Kidney epithelial cell (primary cell): ENCODE results near the gene REST. TPM values are rescaled to one million over a fixed set of nuclear protein-coding genes. Genes with fewer than 3 reads are reported as not detected.

Experiments used
- DNase-seq: peaks from one replicate; pipeline ENCODE4 v3.0.0-alpha.2; 2010; ENCODE audit warnings: low read depth
- H3K27me3 ChIP-seq: 2 replicates; pipeline ENCODE4 v1.6.0; 2011; ENCODE audit warnings: low read length; ENCODE audit not compliant: control insufficient read depth, insufficient read depth
- H3K36me3 ChIP-seq: 2 replicates; pipeline ENCODE4 v1.5.1; 2011; ENCODE audit warnings: low read length; ENCODE audit not compliant: control insufficient read depth, insufficient read depth
- H3K4me3 ChIP-seq: 2 replicates; pipeline ENCODE4 v1.5.1; 2011; ENCODE audit warnings: low read depth, mild to moderate bottlenecking, control low read depth, low read length
- total RNA-seq: library from RNA; depleted of rRNA; stranded (reverse); fragments of >200 nt; gene quantifications from 2 replicates; pipeline ENCODE4 v1.2.3, GENCODE V29; 2015
- TF ChIP-seq, protein P1 (sequence below): IDR thresholded peaks from 2 replicates; pipeline ENCODE4 v1.5.1; 2011; ENCODE audit warnings: mild to moderate bottlenecking, moderate library complexity, low read length, control low read depth, inconsistent platforms; ENCODE audit not compliant: insufficient read depth, poor library complexity, severe bottlenecking

Gene REST, protein sequence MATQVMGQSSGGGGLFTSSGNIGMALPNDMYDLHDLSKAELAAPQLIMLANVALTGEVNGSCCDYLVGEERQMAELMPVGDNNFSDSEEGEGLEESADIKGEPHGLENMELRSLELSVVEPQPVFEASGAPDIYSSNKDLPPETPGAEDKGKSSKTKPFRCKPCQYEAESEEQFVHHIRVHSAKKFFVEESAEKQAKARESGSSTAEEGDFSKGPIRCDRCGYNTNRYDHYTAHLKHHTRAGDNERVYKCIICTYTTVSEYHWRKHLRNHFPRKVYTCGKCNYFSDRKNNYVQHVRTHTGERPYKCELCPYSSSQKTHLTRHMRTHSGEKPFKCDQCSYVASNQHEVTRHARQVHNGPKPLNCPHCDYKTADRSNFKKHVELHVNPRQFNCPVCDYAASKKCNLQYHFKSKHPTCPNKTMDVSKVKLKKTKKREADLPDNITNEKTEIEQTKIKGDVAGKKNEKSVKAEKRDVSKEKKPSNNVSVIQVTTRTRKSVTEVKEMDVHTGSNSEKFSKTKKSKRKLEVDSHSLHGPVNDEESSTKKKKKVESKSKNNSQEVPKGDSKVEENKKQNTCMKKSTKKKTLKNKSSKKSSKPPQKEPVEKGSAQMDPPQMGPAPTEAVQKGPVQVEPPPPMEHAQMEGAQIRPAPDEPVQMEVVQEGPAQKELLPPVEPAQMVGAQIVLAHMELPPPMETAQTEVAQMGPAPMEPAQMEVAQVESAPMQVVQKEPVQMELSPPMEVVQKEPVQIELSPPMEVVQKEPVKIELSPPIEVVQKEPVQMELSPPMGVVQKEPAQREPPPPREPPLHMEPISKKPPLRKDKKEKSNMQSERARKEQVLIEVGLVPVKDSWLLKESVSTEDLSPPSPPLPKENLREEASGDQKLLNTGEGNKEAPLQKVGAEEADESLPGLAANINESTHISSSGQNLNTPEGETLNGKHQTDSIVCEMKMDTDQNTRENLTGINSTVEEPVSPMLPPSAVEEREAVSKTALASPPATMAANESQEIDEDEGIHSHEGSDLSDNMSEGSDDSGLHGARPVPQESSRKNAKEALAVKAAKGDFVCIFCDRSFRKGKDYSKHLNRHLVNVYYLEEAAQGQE
- 40.7 and 46.0 TPM in 2 replicates for total RNA-seq

DNA sequence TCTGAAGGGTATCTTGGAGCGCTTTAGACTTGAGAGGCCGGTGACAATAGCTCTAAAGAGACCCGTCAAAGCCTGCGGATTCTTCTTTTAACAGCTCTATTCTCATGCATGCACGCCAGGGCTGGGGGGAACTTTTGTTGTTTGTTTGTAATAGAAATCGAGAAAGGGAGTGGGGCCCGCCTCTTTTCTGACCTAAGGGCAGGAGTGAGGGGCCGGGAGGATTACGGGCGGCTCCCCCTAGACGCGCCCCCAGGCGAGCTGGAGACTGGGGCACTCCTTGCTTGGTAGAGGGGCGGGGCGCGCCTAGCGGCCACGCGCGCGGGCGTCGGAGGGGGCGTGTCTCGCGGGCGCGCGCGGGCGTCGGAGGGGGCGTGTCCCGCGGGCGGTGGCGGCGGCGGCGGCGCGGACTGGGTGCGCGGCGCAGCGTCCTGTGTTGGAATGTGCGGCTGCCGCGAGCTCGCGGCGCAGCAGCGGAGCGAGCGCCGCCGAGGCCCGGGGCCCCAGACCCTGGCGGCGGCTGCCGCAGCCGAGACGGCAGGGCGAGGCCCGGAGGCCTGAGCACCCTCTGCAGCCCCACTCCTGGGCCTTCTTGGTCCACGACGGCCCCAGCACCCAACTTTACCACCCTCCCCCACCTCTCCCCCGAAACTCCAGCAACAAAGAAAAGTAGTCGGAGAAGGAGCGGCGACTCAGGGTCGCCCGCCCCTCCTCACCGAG is at the start of gene REST:
REST (plus strand) TSS at position 412 of the 717 bp plus-strand sequence. CDS start 2,739 bp downstream, outside the sequence.
- no peak for DNase-seq
- Histone ChIP-seq H3K36me3 (no peaks in the 10 kb centered on the region), H3K4me3 (peak within 1 kb of the TSS; percentile 91), H3K27me3 (no peaks in the 10 kb centered on the region)
- TF ChIP-seq, protein P1, sequence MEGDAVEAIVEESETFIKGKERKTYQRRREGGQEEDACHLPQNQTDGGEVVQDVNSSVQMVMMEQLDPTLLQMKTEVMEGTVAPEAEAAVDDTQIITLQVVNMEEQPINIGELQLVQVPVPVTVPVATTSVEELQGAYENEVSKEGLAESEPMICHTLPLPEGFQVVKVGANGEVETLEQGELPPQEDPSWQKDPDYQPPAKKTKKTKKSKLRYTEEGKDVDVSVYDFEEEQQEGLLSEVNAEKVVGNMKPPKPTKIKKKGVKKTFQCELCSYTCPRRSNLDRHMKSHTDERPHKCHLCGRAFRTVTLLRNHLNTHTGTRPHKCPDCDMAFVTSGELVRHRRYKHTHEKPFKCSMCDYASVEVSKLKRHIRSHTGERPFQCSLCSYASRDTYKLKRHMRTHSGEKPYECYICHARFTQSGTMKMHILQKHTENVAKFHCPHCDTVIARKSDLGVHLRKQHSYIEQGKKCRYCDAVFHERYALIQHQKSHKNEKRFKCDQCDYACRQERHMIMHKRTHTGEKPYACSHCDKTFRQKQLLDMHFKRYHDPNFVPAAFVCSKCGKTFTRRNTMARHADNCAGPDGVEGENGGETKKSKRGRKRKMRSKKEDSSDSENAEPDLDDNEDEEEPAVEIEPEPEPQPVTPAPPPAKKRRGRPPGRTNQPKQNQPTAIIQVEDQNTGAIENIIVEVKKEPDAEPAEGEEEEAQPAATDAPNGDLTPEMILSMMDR = no peak

DNA sequence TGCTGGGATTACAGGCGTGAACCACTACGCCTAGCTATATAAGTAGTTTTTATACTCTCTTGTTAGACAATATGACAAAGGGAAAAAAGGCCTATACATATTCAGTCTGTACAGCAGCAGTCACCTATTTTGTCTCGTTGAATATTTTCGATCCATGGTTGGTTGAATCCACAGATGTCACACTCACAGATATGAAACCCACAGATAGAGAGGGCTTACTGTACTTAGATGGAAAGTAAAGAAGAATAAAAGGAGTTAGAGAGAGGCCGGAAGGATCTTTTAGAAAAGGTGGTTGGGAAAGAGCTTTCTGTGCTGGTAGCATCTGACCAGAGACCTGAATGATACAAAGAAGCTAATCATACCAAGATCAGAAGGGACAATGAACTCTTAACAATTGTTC is 47.9 kb upstream of the REST start:
- Histone ChIP-seq H3K36me3 (no peaks in the 10 kb centered on the region), H3K27me3 (no peaks in the 10 kb centered on the region), H3K4me3 (no peak overlapping the region)
- no peak for DNase-seq
- TF ChIP-seq, protein P1 = no peak

DNA sequence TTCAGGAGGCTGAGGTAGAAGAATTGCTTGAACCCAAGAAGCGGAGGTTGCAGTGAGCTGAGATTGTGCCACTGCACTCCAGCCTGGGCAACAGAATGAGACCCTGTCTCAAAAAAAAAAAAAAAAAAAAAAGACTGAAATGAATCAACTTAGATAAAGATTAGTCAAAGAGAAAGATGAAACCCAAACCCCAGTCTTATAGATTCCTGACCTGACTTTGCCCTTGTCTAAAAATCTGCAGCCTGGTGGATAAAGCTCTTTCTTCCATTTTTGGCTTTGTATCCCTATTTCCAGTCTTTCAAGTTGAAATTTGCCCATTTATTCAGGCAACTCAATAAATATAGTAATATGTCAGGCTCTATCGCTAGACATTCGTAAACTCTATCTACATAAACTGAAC is 46.9 kb upstream of the REST start:
- Histone ChIP-seq H3K36me3 (no peaks in the 10 kb centered on the region), H3K27me3 (no peaks in the 10 kb centered on the region), H3K4me3 (no peak overlapping the region)
- no peak for DNase-seq
- TF ChIP-seq, protein P1 = no peak

DNA sequence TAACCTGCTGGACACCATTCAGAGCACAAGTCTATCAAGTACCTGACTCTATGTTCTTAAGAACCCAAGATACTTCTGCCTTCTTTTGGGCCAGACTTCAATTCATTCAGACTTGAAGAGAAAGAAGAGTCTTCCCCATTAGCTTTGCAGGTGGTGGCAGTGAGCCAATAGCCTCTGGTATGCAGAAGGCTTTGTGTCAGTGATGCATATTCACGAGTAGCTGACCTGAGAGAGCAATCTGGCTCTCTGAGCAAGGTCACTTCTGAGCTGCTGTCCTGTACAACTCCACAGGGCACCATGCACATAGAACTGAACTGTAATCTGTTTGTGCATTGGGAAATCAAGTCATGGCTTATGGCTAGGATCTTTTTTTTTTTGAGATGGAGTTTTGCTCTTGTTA is 46.3 kb upstream of the REST start:
- TF ChIP-seq, protein P1 = no peak
- no peak for DNase-seq
- Histone ChIP-seq H3K27me3 (no peaks in the 10 kb centered on the region), H3K4me3 (no peak overlapping the region), H3K36me3 (no peaks in the 10 kb centered on the region)

DNA sequence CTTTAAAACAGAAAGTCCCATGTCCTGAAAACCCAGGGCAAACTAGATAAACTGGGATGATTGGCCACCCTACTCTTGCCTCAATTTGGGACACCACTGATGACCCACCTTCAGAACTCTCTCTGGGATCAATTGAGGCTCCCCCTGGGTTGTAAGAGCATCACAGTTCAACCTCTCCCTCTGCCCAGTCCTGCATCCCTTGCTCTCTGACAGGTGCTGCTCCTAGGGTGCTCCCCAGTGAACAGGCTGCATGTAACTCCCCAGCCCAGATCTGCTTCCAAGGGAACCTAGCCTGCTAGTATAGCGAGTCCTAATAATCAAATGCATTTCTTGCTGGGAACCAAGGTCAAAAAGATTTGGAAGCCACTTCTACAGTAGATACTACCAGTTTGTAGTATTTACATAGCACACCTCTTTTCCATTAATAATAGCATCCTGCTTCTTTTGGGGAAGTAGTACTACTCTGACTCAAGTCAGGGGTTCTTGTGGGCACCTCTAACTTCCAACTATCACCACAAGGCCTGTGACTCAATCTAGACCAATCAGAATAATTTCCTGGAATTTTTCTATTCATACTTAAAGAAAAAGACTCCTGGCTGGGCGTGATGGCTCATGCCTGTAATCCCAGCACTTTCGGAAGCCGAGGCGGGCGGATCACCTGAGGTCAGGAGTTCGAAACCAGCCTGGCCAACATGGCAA is 44.1 kb upstream of the REST start:
- Histone ChIP-seq H3K4me3 (no peak overlapping the region), H3K27me3 (no peaks in the 10 kb centered on the region), H3K36me3 (no peaks in the 10 kb centered on the region)
- DNase-seq = no peak
- TF ChIP-seq, protein P1 = no peak
